Pancreas (tissue), 10 donors: Measurements from ENCODE around the gene ZNF575. TPM values are rescaled to one million over a fixed set of nuclear protein-coding genes. Genes with fewer than 3 reads are reported as not detected.
A peak's percentile ranks its signal among the peaks of the same experiment; 100 is the strongest.

Source experiments
- ATAC-seq, 4 donors: fragments of 200-7000 bp; cut with Tn5 transposase; one replicate each; pipeline versions ENCODE4 v1.8.0 to v1.9.1; 2020; ENCODE audit warnings: mild to moderate bottlenecking in 4 of 4, moderate library complexity in 4 of 4
- DNase-seq, 6 donors: peaks; one replicate each; pipeline ENCODE4 v3.0.0-alpha.2; 2020
- FAIRE-seq: peaks from 2 replicates; lab custom pipeline; 2012; peaks lifted over from hg19 to GRCh38; lab: Jason Lieb, UNC
- H3K27ac ChIP-seq, 4 donors: fragments of 200-600 bp; sonication (generic); 1 replicate in 3 of 4; 2 replicates in 1 of 4; pipeline versions ENCODE4 v1.5.0 to v1.8.0; 2020
- H3K27me3 ChIP-seq, 4 donors: fragments of 200-600 bp; one replicate each; pipeline ENCODE4 v1.8.0; 2021
- H3K36me3 ChIP-seq, 3 donors: fragments of 200-600 bp; sonication (generic) in 1 of 3; one replicate each; pipeline versions ENCODE4 v1.5.0 to v1.8.0; 2020 to 2021
- H3K4me1 ChIP-seq, 3 donors: fragments of 200-600 bp; one replicate each; pipeline ENCODE4 v1.8.0; 2021
- H3K4me3 ChIP-seq, 4 donors: fragments of 200-600 bp; sonication (generic) in 2 of 4; one replicate each; pipeline versions ENCODE4 v1.5.0 to v1.8.0; 2020 to 2021
- H3K9me3 ChIP-seq, 4 donors: fragments of 200-600 bp; one replicate each; pipeline ENCODE4 v1.8.0; 2021
- CTCF ChIP-seq, 4 donors: fragments of 200-600 bp; sonication (generic) in 3 of 4; IDR thresholded peaks; one replicate each; pipeline versions ENCODE4 v1.5.0 to v1.8.0; 2021; ENCODE audit warnings: antibody characterized with exemption in 4 of 4
- WGBS, 2 donors: extraction: QIAGEN DNeasy Blood & Tissue Kit; methylation state at CpG; one replicate each; pipeline ENCODE4 v1.1.7; 2013; 5-methylcytosine and 5-hydroxymethylcytosine counted together
- intact Hi-C, 3 donors: fragments of 100-400 bp; cut with DNase I; formaldehyde crosslinking; loops; one replicate each; pipeline versions ENCODE4 v1.11.1 to v1.14.2; 2022
- polyA plus RNA-seq, 2 donors: library from polyadenylated mRNA; stranded (reverse); fragments of 200-250 nt; gene quantifications; one replicate each; pipeline ENCODE4 v1.2.3, GENCODE V29; 2013
- total RNA-seq, 6 donors: library from RNA; stranded (reverse); fragmentation: NEBNext Ultra II Directional in 4 of 6; extraction: Animal tissue kit (Norgen Biotek cat#: 25700) in 4 of 6; gene quantifications; one replicate each; pipeline versions ENCODE4 v1.2.1 to v1.2.4, GENCODE V29; 2021 to 2023
- donor health status: healthy with polysubstance abuse.
- donor health status: DM: no; HTN: no; CAD: no; lungs with moderate emphysema.
- donor health status: DM: no; HTN: no; CAD: no.
- donor health status: control.
- donor health status: control.
- donor health status: Bipolar disorder and iron deficiency.
- donor health status: DM: yes; HTN: yes; CAD: no.
- donor health status: DM: no; HTN: no; CAD: no.
- donor health status: DM: no; HTN: no; CAD: no.
- donor health status: DM: yes; HTN: yes; CAD: no.

Gene ZNF575
- total and polyA plus RNA-seq, 8 donors = 0.79 to 1.3 (median 1.2) TPM

DNA sequence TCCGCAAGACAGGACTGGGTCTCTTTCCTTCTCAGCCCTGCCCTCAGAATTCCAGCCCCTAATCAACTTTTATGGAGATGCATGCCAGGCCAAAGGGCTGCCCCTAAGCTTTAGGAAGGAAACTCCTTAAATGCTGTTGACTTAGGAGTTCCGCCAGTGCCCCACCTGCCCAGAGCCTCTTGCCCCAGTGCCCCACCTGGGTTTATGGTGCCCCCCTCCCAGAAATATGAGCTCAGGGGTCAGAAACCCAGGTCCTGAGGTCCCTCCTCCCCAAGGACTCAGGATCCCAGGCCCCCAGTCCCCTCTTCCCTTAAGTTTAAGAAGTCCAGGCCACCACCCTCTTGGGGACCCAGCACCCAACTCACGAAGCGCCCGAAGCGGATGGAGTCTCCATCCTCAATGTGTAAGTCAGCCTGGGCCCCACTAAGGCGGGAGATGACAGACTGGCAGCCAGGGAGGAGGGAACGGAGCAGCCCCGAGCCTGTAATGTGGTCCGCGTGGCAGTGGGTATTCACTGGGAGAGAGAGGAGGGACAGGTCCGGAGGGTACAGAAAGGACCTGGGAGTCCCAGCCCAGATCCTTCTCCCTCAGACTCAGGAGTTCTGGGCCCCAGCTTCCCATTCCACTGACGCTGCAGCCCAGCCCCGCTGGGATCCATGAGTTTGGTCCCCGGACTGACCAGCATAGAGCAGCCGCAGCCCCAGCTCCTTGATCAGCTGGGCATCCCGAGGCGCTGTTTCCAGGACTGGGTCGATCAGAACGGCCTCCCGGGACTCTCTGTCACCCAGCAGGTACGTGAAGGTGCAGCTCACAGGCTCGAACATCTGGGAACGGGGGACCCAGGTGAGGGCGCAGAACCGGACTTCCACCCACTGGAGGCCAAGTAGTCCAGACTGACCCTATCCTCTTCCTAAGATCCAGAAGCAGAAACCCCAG is 6.9 kb upstream of the ZNF575 start:
- intact Hi-C loops = no loop called here
- FAIRE-seq = no peak

DNA sequence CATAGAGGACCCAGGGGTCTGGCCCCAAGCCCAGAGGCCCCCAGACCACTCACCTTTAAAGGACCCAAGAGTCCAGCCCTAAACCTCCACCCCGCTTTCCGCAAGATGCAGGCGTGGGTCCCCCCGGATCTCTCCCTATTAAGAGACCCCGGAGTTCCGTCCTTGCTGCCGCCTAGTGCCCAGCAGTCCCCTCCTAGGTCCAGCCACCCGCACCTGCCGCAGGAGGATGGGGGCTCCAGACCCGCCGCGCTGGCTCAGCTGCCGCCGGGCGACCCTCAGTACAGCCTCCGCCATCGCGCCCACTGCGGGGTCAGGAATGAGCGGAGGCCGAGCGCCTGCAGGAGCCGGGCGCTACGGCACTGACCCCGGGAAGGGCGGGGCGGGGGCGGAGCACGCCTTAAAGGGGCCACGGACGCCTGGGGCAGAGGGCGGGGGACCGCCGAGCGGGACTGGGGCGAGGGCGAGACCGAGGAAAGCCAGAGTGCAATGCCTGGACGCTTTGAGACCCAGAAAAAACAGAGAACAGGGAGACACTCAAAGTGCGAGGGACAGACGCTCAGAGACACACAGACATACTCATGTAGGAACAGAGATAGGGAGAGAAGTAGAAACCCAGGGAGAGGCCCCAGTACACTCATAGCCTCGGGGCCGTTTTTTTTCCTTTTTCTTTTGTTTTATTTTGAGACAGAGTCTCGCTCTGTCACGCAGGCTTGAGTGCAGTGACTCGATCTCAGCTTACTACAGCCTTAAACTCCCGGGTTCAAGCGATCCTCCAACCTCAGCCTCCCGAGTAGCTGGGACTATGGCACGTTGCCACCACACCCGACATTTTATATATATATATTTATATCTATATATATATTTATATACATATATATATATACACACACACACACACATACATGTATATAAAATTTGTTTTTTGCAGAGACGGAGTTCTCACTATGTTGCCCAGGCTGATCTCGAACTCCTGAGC is 5.8 kb upstream of the ZNF575 start, which contains the start of gene ETHE1:
ETHE1 (minus strand) TSS at position 318 of the 976 bp plus-strand sequence; CDS start at position 294, 24 bp downstream.
- Histone ChIP-seq H3K36me3 (no peaks in the 10 kb centered on the region), H3K27ac (peak within 1 kb of the TSS in 3 of 4 donors; percentile 16 to 77 (median 73)), H3K4me3 (peak within 1 kb of the TSS; percentile 51 to 73 (median 60)), H3K4me1 (peaks cover 0 to 20% (median 13%) of the 10 kb centered on the region in 3 donors), H3K27me3 (no peaks in the 10 kb centered on the region), H3K9me3 (no peaks in the 10 kb centered on the region)
- no peak for FAIRE-seq
- intact Hi-C loops = no loop called here
- peak; percentile 94 to 95 (median 94) for ATAC-seq
- 5% methylated on average over 49 to 54 of the region's 54 CpGs for WGBS, 2 donors
- TF ChIP-seq CTCF (IDR thresholded peaks at IDR 0.05) = no peak
- DNase-seq = peak; percentile 75 to 94 (median 86)

More for the DNA sequence above, 6.9 kb upstream of the ZNF575 start:
- no peak for TF ChIP-seq CTCF (IDR thresholded peaks at IDR 0.05)
- H3K27ac ChIP-seq = peak overlapping the region in 2 of 4 donors; percentile 73 to 77
- no peaks in the 10 kb centered on the region for H3K36me3 ChIP-seq
- no peaks in the 10 kb centered on the region for H3K27me3 ChIP-seq
- DNase-seq = peak in 3 of 6 donors; percentile 45 to 81 (median 64)
- no peaks in the 10 kb centered on the region for H3K9me3 ChIP-seq
- ATAC-seq = peak; percentile 47 to 56 (median 54)
- peak overlapping the region; percentile 51 to 73 (median 60) for H3K4me3 ChIP-seq
- H3K4me1 ChIP-seq = peaks cover 0 to 20% (median 13%) of the 10 kb centered on the region in 3 donors
- WGBS, 2 donors = 4 to 9% methylated on average over 26 of the region's 26 CpGs

- ATAC-seq (peak in 2 of 4 donors; percentile 2 to 4), DNase-seq (no peak), FAIRE-seq (no peak)
- H3K27ac ChIP-seq = peak overlapping the region in 3 of 4 donors; percentile 16 to 77 (median 73)
- H3K9me3 ChIP-seq = no peaks in the 10 kb centered on the region
- intact Hi-C loops = no loop called here
- H3K4me3 ChIP-seq = peak overlapping the region in 1 of 4 donors; percentile 73
- H3K4me1 ChIP-seq = peaks cover 0 to 23% (median 13%) of the 10 kb centered on the region in 3 donors
- no peak for TF ChIP-seq CTCF (IDR thresholded peaks at IDR 0.05)
- no peaks in the 10 kb centered on the region for H3K27me3 ChIP-seq
- H3K36me3 ChIP-seq = no peaks in the 10 kb centered on the region
- WGBS, 2 donors = 26 to 35% methylated on average over 13 of the region's 13 CpGs
Measured at GRCh38 chr19:43527860-43528622, 4.9 kb upstream of the ZNF575 start.

DNA sequence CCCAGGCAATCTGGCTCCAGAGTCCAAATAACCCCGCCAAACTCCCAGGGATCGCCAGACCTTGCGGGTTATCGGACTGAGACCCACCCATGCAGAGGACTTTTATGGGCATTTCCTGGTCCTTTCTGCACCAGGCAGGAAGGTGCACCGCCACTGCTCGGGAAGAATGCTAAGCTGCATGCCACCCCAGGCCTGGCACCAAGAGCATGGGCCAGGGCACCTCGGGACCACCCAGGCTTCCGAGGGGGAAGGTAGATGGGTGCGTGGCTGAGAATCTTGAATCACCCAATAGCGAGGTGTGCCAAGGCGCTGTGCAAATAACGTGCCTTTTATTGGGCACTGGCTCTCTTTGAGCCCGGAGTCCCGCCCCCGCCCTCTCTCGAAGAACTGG is 422 bp upstream of the ZNF575 start:
- TF ChIP-seq CTCF (IDR thresholded peaks at IDR 0.05) = no peak
- Histone ChIP-seq H3K9me3 (no peaks in the 10 kb centered on the region), H3K4me3 (peak overlapping the region; percentile 16 to 56 (median 46)), H3K27me3 (no peaks in the 10 kb centered on the region), H3K4me1 (peaks cover 0 to 7% (median 0%) of the 10 kb centered on the region in 3 donors), H3K27ac (peak overlapping the region; percentile 51 to 86 (median 72)), H3K36me3 (no peaks in the 10 kb centered on the region)
- intact Hi-C loops = no loop called here
- DNase-seq (peak in 5 of 6 donors; percentile 50 to 72 (median 64)), ATAC-seq (peak; percentile 5 to 29 (median 9)), FAIRE-seq (no peak)
- 1 to 2% methylated on average over 16 of the region's 16 CpGs for WGBS, 2 donors
